Mesendoderm (in vitro differentiated cells): ENCODE data around the gene PCP2. TPM values are rescaled to one million over a fixed set of nuclear protein-coding genes. Genes with fewer than 3 reads are reported as not detected.

Source experiments
- small RNA-seq: library from polyadenylated mRNA; stranded (forward); fragments of <200 nt; extraction: miRNeasy Mini kit (QIAGEN cat#:217004); gene quantifications from one replicate; pipeline ENCODE3, GENCODE V24; 2013; ENCODE audit not compliant: insufficient read depth

Gene PCP2

Small RNA genes within 50 kb of the gene (small RNA-seq; reads per million reads assigned to genes)
- not detected for gene MIR6792
